ENCODE results near the gene RPS26.
"Not testable (repeated sequence)": the region's sequence is repeated elsewhere in the genome, so short reads cannot be mapped to it uniquely, and the experiment has no call there.

- not testable (repeated sequence) for TF ChIP-seq CTCF (IDR thresholded peaks at IDR 0.05; ENCODE audit: low read length); EZH2 (optimal IDR thresholded peaks at IDR 0.05; ENCODE audit: low read depth, low read length)
These were observed 38.3 kb upstream of the RPS26 start for GRCh38 chr12:56003376-56003775.

All from MM.1S (cell line).